Measurements from ENCODE around the gene GATA6.

GRCh38 chr18:22214731-22215528, 45.5 kb downstream of the GATA6 start:
- TF ChIP-seq POLR2A (IDR thresholded peaks at IDR 0.05; ENCODE audit: borderline replicate concordance, extremely low read depth, insufficient read depth, insufficient read length) (no peak), CTCF (IDR thresholded peaks at IDR 0.05 in 2 of 3, conservative IDR thresholded peaks at IDR 0.05 in 1 of 3; ENCODE audit: borderline replicate concordance in 1 of 3, insufficient read depth in 1 of 3, low read depth in 2 of 3, low read length in 2 of 3) (no peak), CEBPB (IDR thresholded peaks at IDR 0.05; ENCODE audit: low read depth) (no peak), POLR2AphosphoS5 (IDR thresholded peaks at IDR 0.05; ENCODE audit: low read depth, low read length) (no peak), SIN3A (IDR thresholded peaks at IDR 0.05; ENCODE audit: low read depth) (no peak), EZH2phosphoT487 (IDR thresholded peaks at IDR 0.05; ENCODE audit: borderline replicate concordance) (no peak), ZFX (IDR thresholded peaks at IDR 0.05) (no peak), REST (IDR thresholded peaks at IDR 0.05; ENCODE audit: low read depth) (no peak), ZNF274 (IDR thresholded peaks at IDR 0.05; ENCODE audit: low read depth, low read length) (no peak), MAX (IDR thresholded peaks at IDR 0.05) (no peak), RAD21 (IDR thresholded peaks at IDR 0.05; ENCODE audit: low read depth) (no peak)

Measured in HCT116 (cell line).